Measurements from ENCODE around the gene IL4I1.

GRCh38 chr19:49906879-49907564 is 10.3 kb upstream of the IL4I1 start:
- no peak for TF ChIP-seq POLR2A (IDR thresholded peaks at IDR 0.05)
- TF ChIP-seq, protein P1, sequence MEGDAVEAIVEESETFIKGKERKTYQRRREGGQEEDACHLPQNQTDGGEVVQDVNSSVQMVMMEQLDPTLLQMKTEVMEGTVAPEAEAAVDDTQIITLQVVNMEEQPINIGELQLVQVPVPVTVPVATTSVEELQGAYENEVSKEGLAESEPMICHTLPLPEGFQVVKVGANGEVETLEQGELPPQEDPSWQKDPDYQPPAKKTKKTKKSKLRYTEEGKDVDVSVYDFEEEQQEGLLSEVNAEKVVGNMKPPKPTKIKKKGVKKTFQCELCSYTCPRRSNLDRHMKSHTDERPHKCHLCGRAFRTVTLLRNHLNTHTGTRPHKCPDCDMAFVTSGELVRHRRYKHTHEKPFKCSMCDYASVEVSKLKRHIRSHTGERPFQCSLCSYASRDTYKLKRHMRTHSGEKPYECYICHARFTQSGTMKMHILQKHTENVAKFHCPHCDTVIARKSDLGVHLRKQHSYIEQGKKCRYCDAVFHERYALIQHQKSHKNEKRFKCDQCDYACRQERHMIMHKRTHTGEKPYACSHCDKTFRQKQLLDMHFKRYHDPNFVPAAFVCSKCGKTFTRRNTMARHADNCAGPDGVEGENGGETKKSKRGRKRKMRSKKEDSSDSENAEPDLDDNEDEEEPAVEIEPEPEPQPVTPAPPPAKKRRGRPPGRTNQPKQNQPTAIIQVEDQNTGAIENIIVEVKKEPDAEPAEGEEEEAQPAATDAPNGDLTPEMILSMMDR (IDR thresholded peaks at IDR 0.05) = no peak
